HG03066 (cell line): ENCODE data around the gene VPS18.
"Not testable (repeated sequence)": the region's sequence is repeated elsewhere in the genome, so short reads cannot be mapped to it uniquely, and the experiment has no call there.

ENCODE experiments used
- ATAC-seq: cut with Tn5 transposase; IDR thresholded peaks from one replicate; pipeline ENCODE4 v1.9.1; 2021; ENCODE audit warnings: low read depth; ENCODE audit not compliant: unreplicated experiment

VPS18 gene

GRCh38 chr15:40893733-40894680, at the start of gene VPS18:
Gene VPS18, plus strand, starts transcription at chr15:40894450. Its CDS starts 319 bp downstream, at chr15:40894769.
- peak; percentile 84 for ATAC-seq

- ATAC-seq: no peak
Observed at GRCh38 chr15:40844696-40845030, 49.6 kb upstream of the VPS18 start.

GRCh38 chr15:40845036-40845435, 49.2 kb upstream of the VPS18 start:
- ATAC-seq: no peak

DNA sequence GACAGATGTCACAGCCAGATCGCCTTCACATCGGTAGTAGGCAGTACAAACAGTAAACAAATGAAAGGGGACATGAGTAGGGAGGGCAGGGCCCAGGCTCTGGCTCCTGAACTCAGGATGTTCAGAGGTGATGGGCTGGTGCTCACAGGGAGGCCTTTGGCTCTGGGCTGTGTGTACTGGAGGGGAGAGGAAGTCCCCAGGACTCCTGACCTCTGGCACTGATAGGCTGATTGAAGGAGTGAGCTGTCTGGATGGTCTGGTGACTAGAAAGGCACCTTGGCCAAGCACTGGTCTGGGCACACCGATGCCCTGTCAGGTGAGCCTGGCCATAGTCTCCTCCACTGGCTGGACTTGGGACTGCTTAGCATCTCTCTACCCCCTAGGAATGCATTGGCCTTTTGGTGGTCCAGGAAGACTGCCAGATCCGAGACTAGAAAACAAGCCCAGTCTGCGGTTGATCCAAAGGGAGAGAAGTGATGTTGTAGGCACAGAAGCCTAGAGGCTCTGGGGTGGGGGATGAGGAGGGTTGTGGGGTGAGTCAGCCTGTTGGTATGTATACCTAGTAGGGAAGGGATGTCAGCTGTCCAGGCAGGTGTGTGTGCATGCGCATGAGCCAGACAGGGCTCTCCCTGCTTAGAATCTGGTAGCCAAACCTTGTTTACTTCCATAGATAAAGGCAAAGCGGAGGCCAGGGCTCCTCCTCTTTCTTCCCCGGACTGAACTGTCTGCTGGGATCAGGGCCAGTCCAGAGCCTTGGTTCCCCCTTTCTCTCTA, 48.6 kb upstream of the VPS18 start:
- ATAC-seq: no peak

GRCh38 chr15:40846841-40847222, 47.4 kb upstream of the VPS18 start:
- ATAC-seq: no peak

DNA sequence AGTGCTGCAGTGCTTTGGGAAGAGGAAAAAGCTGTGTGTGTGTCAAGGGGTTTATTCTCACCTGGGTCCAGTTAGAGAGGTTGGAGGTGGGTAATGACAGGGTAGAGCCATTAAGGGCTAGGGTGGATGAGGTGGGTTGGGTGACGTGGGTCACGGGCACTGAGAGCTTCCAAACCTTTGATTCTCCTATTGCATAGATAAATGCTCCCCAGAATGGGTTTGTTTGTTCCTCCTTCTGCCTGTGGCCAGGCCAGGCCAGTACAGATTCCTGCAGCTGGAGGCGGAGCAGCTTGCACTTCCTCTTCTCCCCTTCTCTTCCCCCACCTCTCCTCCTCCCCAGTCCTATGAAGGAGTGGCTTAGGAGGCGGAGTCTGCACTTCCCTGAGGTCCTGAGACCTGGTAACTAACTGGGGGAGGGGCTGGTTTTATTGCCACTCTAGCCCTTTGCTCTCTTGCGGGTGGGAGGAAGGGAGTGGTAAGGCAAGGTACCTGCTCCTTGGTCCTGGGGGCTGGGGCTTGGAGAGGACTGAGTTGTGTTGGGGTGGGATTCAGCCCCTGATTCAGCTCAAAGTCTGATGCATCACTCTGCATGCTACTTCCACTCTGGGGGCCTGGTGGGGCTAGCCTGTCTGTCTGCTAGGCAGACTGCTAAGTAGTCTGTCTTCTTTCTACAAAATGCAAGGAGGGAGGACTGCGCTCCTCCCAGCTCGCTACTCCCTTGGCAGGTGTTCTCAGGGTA, 46.9 kb upstream of the VPS18 start:
- peak; percentile 76 for ATAC-seq

DNA sequence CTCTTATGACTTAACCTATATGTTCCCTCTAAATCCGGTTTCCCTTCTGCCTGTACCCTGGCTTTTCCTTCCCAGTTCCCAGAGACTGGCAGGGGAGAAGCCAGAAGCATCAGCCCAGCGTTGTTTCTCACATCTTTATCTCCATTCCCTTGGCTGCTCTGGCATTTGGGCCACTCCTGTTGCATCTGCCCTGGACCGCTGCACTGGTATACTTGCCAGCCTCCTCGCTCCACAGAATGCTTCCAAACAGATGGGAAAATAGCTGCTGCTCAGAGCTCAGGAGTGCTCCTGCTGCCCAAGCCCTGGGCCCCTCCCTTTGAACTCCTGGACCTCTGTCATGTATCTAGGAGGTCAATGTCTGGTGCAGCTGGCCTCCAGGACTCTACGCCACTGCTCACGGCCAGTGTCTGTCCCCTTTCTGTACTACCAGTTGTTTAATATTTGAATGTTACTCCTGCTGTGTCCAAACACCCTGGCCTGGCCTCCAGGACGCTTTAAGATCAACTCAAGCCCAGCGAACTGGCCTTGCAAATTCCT, 43.6 kb upstream of the VPS18 start:
- ATAC-seq: no peak

DNA sequence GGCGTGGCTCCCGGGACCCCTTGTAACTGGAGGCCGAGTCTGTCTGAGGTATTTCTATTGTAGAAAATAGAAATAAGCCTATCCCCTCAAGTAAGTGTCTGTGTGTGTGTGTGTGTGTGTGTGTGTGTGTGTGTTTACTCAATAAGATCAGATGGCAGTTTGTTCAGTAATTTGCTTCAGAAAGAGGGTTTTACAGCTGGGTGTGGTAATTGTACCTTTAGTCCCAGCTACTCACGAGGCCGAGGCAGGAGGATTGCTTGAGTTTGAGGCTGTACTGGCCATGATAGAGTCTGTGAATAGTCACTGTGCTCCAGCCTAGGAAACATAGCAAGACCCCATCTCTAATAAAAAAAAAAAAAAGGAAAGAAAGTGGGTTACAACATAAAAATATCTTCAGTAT, 41.7 kb upstream of the VPS18 start:
- ATAC-seq: no peak

DNA sequence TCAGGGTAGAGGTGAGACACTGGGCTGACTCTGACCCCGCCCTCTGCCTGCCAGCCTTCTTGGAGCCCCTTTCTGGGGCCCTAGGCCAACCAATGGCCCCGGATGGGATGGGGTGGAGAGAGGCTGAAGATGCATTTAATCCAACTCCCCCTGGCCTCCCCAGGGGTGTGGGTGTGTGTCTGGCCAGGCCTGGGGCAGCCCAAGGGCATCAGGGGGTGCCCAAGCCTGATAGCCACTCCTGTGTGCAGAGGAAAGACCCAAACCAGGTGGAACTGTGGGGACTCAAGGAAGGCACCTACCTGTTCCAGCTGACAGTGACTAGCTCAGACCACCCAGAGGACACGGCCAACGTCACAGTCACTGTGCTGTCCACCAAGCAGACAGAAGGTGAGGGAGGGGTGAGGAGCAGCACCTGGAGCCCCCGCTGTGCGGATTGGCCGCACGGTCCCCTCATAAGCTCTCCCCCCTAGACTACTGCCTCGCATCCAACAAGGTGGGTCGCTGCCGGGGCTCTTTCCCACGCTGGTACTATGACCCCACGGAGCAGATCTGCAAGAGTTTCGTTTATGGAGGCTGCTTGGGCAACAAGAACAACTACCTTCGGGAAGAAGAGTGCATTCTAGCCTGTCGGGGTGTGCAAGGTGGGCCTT, 40.9 kb upstream of the VPS18 start:
- no peak for ATAC-seq

DNA sequence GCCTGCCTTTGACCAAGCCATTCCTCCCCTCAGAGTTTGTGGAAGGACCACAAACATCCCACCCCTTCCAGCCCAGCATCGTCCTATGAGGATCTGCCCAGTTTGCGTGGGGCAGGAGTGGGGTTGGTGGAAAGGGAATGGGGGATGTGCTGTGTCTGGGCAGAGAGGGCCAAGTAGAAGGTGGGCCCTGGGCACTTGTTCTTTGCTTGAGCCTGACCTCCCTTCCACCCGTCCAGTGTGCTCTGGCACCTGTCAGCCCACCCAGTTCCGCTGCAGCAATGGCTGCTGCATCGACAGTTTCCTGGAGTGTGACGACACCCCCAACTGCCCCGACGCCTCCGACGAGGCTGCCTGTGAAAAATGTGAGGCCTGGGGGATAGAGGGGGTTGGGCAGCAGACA, 40.1 kb upstream of the VPS18 start:
- ATAC-seq: no peak

GRCh38 chr15:40855706-40856234, 38.5 kb upstream of the VPS18 start:
- ATAC-seq: no peak

- ATAC-seq: no peak
Observed at GRCh38 chr15:40856746-40857145, 37.5 kb upstream of the VPS18 start.

GRCh38 chr15:40857601-40858341, 36.5 kb upstream of the VPS18 start:
- no peak for ATAC-seq

- ATAC-seq: no peak
Observed at GRCh38 chr15:40858706-40859105, 35.5 kb upstream of the VPS18 start.

DNA sequence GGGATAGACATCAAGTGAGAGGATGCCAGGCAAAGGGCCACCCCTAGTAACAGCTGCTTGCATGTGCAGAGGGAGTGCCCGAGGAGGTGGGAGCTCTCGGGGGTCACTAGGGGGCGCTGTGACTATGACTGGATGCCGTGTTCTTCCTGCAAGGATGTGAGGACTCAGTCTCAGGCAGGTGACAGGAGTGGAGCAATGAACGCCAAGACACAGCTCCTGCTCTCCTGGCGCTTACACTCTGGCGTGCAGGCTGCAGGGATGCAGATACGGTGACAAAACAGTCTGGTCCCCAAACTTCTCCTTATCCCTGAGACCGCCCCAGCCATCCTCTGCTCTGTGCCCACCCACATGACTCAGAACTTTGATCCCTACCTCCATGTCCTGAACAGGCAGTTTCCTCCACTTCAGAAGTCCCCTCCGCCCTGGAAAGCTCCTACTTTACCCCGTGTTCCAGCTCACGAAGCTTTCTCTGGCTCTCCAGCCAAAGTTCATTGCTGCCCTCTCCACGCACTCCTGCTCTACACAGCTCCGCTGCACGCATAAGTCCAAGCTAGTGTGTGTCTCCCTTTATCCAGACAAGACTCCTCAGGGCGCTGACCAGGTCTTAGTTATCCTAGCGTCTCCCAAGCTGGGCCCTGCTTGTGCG, 34.9 kb upstream of the VPS18 start:
- no peak for ATAC-seq

GRCh38 chr15:40861147-40861546, 33.1 kb upstream of the VPS18 start:
- not testable (repeated sequence) for ATAC-seq

DNA sequence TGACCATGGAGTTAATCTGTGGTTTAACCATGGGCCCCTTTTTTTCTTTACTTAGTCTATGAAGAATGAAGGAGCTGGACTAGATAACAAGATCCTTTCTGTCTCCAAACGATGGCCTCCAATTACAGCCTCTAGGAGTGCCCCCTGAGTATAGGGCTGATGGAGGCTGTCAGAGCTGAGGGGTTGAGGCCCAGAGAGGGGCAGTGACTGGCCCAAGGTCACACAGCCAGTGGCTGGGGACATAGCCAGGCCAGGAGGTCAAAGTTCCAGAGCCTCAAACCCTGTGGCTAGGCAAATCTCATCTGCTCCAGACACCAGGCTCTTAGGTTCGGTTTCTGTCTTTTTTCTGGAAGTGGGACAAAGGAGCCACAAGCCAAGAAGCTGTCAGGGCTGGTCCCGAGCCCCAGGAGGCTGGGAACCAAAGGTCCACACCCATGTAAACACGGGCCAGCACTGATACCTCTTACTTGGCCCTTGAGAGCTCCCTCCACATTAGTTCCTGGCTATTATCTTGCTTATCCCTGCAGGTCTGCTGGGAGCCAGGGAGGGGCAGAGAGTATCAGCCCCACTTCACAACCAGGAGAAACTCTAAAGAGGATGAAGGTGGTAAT, 30.5 kb upstream of the VPS18 start:
- ATAC-seq: no peak

GRCh38 chr15:40867199-40867598, 27.1 kb upstream of the VPS18 start:
- no peak for ATAC-seq
